ENCODE results near the gene PEX5L.

- no peak for TF ChIP-seq POLR2A (IDR thresholded peaks at IDR 0.05)
- no peak for TF ChIP-seq CTCF (IDR thresholded peaks at IDR 0.05)
These were observed 154.9 kb downstream of the PEX5L start for GRCh38 chr3:179881791-179882190.

Data from tibial nerve (tissue), 3 donors.